HG03354 (cell line): ENCODE results near the gene EID3.
"Not testable (repeated sequence)": the region's sequence is repeated elsewhere in the genome, so short reads cannot be mapped to it uniquely, and the experiment has no call there.

Experiments
- ATAC-seq: cut with Tn5 transposase; IDR thresholded peaks from one replicate; pipeline ENCODE4 v1.9.1; 2021; ENCODE audit warnings: mild to moderate bottlenecking; ENCODE audit not compliant: unreplicated experiment, poor library complexity, severe bottlenecking

EID3 gene

DNA sequence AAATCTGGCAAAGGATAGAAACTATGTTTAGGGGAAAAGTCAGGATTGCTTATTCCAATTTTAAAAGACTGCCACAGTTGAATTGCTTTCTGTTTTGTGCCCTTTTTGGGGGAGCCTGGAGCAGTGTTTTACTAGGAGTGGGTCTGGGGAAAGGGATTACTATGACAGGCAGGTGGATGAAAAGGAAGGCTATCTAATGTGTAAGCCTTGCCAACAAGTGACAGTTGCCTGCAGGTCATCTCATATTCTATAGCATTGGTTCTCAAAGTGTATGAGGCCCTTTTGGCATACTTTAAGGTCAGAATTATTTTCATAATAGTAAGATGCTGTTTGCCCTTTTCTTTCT is 4.1 kb downstream of the EID3 start:
- no peak for ATAC-seq

DNA sequence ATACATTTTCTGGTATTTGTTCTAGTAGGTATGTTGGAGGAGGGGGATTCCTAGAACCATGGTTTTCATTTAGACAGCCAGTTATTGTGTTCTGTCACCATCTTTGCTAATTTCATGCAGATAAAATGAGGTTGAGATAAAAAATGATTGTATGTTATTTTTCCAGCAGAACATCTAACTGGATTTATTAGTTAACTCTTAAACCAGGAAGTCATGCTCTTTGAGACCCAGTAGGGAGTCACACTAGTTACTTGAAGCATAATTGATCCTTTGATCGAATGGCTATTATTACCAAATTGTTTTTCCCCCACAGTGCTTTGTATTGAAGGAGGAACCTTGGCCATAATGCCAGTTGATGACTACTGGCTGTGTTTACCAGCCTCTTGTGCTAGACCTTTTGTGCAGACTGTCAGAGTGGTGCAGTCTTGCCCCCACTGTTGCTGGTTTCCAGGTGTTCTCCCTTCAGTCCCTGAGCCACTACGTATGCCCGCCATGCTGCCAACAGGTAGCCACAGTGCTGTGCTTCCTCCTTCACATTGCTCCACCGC is 6.0 kb downstream of the EID3 start:
- ATAC-seq, result no peak

DNA sequence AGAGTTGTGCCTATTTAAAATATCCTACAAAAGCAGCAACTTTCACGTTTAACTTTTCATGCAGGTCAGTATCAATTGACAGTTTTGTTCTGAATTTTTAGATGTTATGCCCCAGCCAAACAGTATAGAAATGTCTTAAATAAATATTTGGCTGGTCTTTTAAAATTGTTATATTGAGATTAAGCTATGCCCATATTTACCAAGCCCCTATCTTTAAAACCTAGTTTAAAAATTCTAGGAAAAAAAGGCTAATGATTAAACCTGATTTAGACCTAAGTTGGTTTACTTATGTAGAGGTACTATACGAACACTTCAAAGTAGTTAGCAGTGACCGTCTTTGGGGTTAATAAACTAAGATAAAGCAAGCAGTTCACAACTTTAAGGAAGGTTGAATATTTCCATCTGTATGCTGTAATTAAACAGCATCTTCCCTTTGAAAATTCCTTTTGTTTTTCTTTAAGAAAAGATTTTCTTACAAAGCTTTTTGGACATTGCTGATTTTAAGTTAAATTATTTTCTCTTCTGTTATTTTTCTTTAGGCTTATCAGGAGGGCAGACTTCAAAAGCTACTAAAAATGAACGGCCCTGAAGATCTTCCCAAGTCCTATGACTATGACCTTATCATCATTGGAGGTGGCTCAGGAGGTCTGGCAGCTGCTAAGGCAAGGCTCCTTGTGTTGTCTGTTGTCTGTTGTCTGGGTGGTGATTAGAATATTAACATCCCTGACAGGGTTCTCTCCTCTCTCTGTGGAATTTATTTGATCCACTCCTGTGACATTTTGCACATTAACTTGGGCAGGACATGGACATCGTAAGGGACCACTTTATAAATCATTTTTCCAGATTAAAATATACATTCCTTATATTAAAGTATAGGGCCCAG is 7.5 kb downstream of the EID3 start:
- no peak for ATAC-seq

DNA sequence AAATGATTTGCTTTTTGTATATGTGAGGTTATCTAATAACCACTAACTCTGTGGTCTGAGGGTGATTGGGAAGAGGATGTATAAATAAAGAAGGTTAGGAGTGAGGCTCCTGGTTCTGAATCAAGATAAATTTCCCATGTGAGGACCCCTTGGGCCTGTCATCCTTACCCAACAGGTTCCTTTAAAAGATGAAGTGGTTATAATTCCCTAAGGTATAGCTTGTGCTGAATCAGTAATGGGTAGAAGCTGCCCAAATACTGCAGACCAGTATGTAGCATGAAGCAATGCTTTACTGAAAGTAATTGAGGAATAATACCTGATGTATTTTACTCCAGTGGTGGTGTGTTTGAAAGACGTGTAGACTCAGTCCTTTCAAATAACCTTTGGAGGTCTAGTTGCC is 8.7 kb downstream of the EID3 start:
- ATAC-seq, result no peak

DNA sequence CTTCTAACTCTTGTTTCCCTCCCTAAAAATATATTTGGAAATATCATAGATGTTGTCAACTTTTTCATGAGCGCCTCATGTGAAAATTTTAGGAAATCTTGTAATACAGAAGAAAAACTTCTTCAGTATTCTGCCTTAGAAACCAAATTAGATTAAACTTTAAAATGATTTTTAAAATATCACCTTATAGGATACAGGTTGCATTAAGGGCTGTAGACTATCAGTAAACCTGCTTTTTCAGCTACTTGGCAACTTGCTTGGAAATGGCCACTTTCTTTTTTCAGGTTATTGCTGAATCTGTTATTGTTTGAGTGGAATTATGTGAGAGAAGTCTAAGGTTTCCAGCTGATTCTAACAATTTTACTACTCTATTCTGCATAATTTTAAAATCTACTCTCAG is 9.1 kb downstream of the EID3 start:
- ATAC-seq, result no peak

DNA sequence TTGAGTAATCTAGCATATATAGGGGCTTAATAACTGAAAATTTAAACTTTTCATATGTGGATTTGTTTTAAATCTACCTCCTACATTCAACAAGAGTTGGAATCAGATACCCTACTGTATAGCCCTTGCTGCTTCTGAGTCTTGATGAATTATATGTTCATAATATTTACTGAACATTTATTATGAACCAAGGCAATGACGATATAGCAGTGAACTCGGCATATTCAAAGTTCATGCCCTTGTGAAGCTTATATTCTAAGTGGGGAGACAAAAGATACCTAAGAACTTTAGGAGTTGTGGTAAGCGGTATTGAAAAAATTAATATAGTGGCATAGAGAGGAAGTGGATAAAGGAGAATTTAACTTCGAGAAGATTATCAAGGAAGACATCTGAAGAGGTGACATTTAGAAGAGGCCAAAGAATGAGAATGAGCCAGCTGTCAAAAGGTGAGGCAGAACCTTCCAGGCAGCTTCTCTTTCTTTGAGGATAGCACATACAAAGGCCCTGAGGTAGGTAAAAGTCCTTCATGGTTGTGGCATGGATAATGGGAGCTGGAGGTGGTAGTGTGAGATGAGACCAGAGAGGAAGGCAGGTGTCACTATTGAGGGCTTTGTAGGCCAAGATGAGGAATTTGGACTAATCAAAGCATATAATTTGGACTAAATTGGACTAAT is 10.2 kb downstream of the EID3 start:
- ATAC-seq, result no peak

DNA sequence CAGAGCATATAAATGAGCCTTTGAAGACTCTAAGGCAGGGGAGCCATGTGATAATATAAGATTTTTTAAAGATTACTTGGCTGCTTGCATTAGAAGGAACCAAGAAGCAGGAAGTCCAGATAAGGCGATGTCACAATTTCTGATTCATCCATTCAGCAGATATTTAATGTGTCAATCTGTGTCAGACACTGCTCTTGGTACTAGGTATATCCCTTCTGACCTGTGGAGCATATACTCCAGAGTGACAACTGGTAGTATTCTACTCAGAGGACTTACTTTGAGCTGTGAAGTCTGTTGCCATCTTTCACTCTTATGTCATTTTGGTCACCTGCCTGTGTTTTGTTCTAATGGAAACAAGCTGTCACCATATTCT is 10.7 kb downstream of the EID3 start:
- no peak for ATAC-seq

DNA sequence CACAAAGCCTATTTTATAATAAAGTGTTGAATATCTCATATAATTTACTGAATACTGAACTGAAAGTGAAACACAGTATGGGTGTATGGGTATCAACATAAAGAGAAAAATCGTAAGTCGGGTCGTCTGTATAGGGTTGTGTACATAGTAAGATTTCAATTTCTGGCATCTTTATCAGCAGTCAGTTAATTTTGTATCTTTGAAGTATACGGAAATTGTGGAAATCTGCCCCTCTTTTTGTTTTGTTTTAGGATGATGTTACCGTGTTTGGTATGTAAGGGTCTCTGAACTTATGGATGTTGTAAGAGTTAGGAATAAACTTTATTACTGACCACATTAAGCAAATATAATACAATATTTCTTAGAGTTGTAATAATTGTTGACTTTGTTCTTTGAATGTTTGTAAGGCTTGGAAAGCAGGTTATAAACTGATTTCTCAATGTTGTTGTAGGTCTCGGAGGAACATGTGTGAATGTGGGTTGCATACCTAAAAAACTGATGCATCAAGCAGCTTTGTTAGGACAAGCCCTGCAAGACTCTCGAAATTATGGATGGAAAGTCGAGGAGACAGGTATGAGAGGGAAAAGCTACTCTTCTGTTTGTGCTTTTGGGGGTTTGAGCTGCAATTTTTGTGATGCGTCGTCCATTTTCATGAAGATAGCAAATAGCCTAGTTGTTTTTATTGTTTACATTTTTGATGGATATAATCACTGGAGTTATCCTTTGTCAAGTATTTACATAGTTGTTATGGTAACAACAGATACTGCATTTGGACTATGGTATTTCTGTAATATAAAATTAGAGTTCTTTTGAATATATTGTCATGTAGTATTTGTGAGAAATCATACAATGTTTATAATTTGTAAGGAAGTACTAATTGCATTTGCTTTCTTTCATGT is 12.0 kb downstream of the EID3 start:
- ATAC-seq, result no peak

DNA sequence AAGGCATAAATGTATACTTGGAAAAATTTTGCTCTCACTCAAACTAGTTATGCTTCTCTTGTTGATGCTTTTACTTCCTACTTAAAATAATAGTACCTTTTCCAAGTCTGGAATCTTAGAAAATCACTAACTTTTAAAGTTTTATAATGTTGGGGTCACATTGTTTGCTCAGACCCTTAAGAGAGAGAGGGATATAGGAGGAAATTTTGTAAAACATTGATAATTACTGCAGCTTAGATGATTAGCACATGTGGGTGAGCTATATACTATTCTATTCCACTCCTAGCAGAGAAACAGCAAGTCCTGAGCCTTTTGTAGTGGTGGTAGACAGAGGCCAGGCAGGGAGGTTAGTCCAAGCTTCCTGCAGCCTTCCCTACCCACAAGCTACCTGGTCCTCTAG is 13.4 kb downstream of the EID3 start:
- no peak for ATAC-seq

DNA sequence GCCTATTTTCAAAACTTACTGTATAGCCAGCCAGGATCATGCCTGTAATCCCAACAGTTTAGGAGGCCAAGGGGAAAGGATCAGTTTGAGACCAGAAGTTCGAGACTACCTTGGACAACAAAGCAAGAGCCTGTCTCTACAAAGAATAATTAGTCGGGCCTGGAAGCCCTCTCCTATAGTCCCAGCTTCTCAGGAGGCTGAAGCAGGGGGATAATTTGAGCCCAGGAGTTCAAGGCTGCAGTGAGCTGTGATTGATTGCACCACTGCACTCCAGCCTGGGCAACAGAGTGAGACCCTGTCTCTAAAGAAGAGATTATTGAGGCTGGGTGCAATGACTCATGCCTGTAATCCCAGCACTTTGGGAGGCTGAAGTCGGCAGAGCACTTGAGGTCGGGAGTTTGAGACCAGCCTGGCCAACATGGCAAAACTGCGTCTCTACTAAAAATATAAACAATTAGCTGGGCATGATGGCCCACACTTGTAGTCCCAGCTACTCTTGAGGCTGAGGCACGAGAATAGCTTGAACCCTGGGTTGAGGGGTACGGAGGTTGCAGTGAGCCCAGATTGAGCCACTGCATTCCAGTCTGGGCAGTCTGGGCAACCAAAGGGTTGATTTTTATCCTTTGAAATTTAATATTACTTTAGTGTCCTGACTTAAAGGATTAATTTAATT is 14.1 kb downstream of the EID3 start:
- no peak for ATAC-seq

DNA sequence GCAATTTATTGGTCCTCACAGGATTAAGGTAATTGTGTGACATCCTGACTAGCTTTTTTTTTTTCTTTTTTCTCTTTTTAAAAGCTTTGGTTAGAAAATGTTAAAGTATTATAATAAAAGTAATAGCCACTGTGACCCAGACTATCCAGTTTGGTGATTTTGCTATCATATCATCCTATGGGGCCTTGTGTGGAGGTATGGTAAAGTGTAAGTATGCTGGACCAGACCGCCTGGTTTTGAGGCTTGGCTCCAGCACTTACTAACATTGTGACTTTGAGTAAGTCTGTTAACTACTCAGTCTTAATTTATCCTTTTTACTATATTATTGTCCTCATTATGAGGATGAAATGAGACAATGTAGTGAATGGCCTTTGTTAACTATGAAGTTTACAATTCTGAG is 15.5 kb downstream of the EID3 start:
- no peak for ATAC-seq

DNA sequence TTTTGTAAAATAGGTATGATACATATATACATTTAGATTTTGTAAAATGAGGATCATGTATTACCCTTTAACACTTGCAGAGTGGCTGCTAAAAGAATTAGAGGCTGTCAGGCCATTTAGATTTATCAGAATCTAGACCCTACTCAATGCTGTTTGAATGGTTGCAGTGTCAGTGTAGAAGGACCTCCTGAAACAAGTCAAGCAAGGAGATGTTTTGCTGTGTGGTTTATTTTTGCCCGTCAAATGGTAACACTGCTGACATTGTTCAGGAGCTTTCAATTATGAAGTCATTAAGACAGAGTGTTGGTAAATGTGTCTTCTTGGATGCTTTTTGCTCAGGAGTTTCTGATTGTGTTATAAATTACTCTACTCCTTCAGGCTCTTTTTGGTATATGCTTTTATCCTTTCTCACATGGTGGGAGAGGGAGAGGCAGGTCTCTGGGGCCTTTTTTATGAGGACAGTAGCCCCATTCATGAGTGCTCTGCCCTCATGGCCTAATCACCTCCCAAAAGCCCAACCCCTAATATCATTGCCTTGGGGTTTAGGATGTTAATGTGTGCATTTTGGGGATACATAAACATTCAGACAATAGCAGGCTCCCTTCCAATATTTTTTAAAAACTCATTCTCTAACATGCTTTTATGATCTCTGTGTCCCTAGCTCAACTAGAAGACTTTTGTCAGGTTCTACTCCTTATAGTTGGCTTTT is 16.5 kb downstream of the EID3 start:
- no peak for ATAC-seq

DNA sequence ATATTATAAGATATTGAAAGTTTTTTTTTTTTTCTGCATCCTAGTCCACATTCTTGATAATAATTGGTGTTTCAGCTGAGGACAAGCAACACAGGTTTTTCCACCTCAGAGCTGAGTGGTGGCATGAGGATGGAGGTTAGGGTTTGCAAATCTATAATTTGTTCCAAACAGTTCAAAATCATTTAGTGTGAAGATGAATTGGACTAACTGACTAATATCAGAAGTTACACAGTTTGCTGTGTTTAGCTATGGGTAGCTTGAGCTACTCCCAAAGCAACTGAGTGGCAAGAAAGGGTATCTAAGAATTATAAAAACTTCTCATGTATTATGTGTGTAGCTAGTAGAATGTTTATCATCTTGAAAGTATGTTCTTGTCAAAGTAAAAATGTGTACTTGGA is 17.1 kb downstream of the EID3 start:
- ATAC-seq, result no peak

DNA sequence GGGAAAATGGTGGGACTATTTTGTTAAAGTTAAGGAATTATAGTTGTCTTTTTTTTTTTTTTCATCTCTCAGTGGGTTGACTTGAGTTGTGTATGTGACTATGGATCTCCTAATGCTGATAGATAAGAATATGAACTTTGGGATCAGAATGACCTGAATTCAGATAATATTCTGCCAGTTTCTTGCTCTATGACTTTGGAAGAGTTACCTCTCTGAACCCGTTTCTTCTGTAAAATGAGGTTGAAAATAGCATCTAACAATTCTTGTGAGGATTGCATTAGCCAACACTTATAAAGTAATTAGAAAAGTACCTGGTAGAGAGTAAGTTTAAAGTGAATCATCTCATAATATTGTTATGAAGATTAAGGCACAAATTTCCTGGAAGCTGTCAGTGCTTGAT is 18.4 kb downstream of the EID3 start:
- ATAC-seq, result no peak

DNA sequence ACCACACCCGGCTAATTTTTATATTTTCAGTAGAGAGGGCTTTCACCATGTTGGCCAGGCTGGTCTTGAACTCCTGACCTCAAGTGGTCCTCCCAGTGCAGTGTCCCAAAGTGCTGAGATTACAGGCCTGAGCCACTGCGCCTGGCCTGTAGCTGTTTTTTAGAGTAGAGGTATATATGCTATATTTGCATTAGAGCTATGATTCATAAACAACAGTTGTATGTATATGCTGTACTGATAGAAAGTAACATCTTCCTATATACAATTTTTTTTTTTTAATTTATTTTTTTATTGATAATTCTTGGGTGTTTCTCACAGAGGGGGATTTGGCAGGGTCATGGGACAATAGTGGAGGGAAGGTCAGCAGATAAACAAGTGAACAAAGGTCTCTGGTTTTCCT is 19.0 kb downstream of the EID3 start:
- ATAC-seq, result not testable (repeated sequence)

DNA sequence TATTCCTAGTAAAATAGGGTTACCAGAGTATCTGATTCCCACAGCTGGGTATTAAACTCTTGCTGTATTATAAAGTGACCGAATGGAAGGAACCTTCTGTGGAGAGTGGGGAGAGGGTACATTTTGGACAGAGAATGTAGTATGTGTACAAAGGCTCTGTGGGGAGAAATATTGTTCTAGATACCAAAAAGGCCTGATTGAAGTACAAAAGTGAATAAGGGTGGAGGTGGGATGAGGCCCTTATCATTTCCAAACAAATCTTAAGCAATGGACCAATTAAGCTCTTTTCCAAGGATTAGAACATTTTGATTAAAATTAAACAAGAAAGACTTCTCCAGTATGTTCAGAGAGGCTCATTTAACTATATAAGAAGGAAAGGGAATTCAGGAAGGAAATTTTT is 20.4 kb downstream of the EID3 start:
- ATAC-seq, result no peak

DNA sequence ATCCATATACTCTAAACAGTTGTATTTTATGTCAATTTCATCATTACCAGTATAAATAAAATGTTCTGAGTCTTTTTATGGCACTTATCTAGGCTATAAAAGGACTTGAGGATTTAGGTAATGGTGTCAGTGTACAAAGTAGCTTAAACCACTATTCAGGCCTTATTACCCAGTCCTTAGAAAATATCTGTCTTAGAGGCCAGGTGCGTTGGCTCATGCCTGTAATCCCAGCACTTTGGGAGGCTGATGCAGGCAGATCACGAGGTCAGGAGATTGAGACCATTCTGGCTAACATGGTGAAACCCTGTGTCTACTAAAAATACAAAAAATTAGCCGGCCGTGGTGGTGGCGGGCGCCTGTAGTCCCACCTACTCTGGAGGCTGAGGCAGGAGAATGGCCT is 24.7 kb downstream of the EID3 start:
- ATAC-seq, result not testable (repeated sequence)

DNA sequence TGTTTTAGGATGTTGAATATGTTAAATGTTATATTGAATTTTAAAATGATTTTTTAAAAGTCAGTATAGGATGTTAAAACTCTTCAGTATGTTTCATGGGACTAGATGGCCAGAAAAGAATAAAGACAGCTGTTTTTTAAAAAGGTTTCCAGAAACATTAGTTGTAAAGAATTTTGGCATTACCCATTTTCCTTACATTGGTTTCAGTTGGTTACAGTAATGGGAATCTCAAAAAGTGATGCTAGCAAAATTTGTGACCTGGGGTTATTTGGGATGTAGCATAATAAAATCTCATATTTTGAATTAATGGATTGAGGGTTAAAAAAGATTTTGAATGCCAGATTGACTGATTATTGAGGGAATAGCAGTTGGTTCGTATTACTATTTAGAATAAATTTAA is 25.3 kb downstream of the EID3 start:
- no peak for ATAC-seq
